Lung (tissue), 12 donors: Measurements from ENCODE around the gene VEPH1. TPM values are rescaled to one million over a fixed set of nuclear protein-coding genes. Genes with fewer than 3 reads are reported as not detected.
A peak's percentile ranks its signal among the peaks of the same experiment; 100 is the strongest.

Source experiments
- ATAC-seq: fragments of 200-7000 bp; cut with Tn5 transposase; one replicate; pipeline ENCODE4 v1.9.1; 2020; ENCODE audit warnings: moderate number of reproducible peaks; ENCODE audit not compliant: insufficient read depth, low FRiP score
- DNase-seq, 3 donors: peaks; one replicate each; pipeline ENCODE4 v3.0.0-alpha.2; 2013 to 2017
- H3K27ac ChIP-seq, 2 donors: one replicate each; pipeline ENCODE4 v1.5.1; 2013; ENCODE audit warnings: mild to moderate bottlenecking in 2 of 2, moderate library complexity in 2 of 2, control low read depth in 1 of 2, inconsistent platforms in 1 of 2, low read depth in 1 of 2, low read length in 1 of 2
- H3K27me3 ChIP-seq, 3 donors: one replicate each; pipeline ENCODE4 v1.5.1; 2013; ENCODE audit warnings: low read length in 2 of 3; ENCODE audit not compliant: control insufficient read depth in 3 of 3, insufficient read depth in 3 of 3
- H3K36me3 ChIP-seq, 4 donors: one replicate each; pipeline ENCODE4 v1.5.1; 2013; ENCODE audit warnings: low read length in 4 of 4, mild to moderate bottlenecking in 1 of 4, moderate library complexity in 1 of 4; ENCODE audit not compliant: control insufficient read depth in 4 of 4, insufficient read depth in 4 of 4
- H3K4me1 ChIP-seq, 5 donors: one replicate each; pipeline ENCODE4 v1.5.1; 2013; ENCODE audit warnings: low read length in 5 of 5, mild to moderate bottlenecking in 2 of 5, moderate library complexity in 1 of 5; ENCODE audit not compliant: control insufficient read depth in 5 of 5, insufficient read depth in 5 of 5
- H3K4me3 ChIP-seq: one replicate; pipeline ENCODE4 v1.5.1; 2013; ENCODE audit warnings: mild to moderate bottlenecking, control low read depth, moderate library complexity
- H3K9ac ChIP-seq, 2 donors: one replicate each; pipeline ENCODE4 v1.5.1; 2013; ENCODE audit warnings: low read length in 2 of 2, control low read depth in 1 of 2; ENCODE audit not compliant: insufficient read depth in 1 of 2
- H3K9me3 ChIP-seq, 4 donors: one replicate each; pipeline ENCODE4 v1.5.1; 2013; ENCODE audit warnings: low read length in 3 of 4, mild to moderate bottlenecking in 1 of 4, moderate library complexity in 1 of 4; ENCODE audit not compliant: control insufficient read depth in 4 of 4, insufficient read depth in 3 of 4
- CTCF ChIP-seq: IDR thresholded peaks from 2 replicates; pipeline ENCODE4 v1.5.1; 2012; ENCODE audit warnings: mild to moderate bottlenecking; ENCODE audit errors: control extremely low read depth, extremely low read depth
- WGBS, 2 donors: extraction: QIAGEN DNeasy Blood & Tissue Kit; methylation state at CpG; one replicate each; pipeline ENCODE4 v1.1.7; 2013; 5-methylcytosine and 5-hydroxymethylcytosine counted together
- polyA plus RNA-seq, 2 donors: library from polyadenylated mRNA; stranded (reverse); fragments of 200-250 nt; gene quantifications; one replicate each; pipeline ENCODE4 v1.2.1, GENCODE V29; 2013
- total RNA-seq, 2 donors: library from RNA; depleted of rRNA in 1 of 2; stranded (reverse); fragments of >200 nt in 1 of 2; gene quantifications; one replicate each; pipeline ENCODE4 v1.2.1, GENCODE V29; 2014 to 2021
- donor health status: control.
- donor health status: control.
- donor health status: Bipolar disorder and iron deficiency.
- donor health status: healthy.
- donor health status: DM: yes; HTN: yes; CAD: no.

Gene VEPH1
- total and polyA plus RNA-seq, 4 donors, result 14.6 to 237 (median 65.5) TPM

- no peak for DNase-seq
- Histone ChIP-seq H3K4me3 (no peak overlapping the region), H3K9ac (no peak overlapping the region), H3K4me1 (no peaks in the 10 kb centered on the region), H3K36me3 (no peaks in the 10 kb centered on the region), H3K27me3 (no peaks in the 10 kb centered on the region), H3K27ac (no peak overlapping the region), H3K9me3 (no peaks in the 10 kb centered on the region)
- ATAC-seq, result no peak
- 88 to 93% methylated on average over 6 of the region's 6 CpGs for WGBS, 2 donors
- no peak for TF ChIP-seq CTCF
These were observed 205.8 kb downstream of the VEPH1 start for GRCh38 chr3:157297328-157297915.

DNA sequence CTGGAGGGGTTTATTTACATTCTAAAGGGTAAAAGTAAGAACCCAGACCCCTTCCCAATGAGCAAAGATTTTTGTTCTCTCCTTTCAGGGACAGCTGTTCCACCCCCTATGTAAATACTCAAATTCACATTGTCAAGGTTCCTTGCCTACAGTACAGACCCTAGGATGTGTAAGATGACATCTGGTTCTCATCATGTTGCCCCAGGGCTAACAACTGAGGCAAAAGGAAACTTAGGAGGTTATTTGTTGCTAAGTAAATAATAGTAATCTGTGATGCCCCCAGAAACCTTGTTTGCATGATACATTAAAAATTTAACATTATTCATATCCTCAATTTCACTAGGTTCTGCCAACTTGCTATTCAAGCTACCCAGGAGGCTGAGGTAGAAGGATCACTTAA, 208.3 kb downstream of the VEPH1 start:
- H3K9me3 ChIP-seq, result no peaks in the 10 kb centered on the region
- H3K4me3 ChIP-seq, result no peak overlapping the region
- ATAC-seq (no peak), DNase-seq (no peak)
- peaks cover 0 to 5% (median 0%) of the 10 kb centered on the region in 5 donors for H3K4me1 ChIP-seq
- no peaks in the 10 kb centered on the region for H3K27me3 ChIP-seq
- no peak overlapping the region for H3K9ac ChIP-seq
- no peak overlapping the region for H3K27ac ChIP-seq
- no peak for TF ChIP-seq CTCF
- no peaks in the 10 kb centered on the region for H3K36me3 ChIP-seq

GRCh38 chr3:157294491-157294890, 208.7 kb downstream of the VEPH1 start:
- Histone ChIP-seq H3K36me3 (no peaks in the 10 kb centered on the region), H3K9me3 (no peaks in the 10 kb centered on the region), H3K9ac (no peak overlapping the region), H3K4me3 (no peak overlapping the region), H3K27me3 (no peaks in the 10 kb centered on the region), H3K4me1 (peaks cover 0 to 6% (median 0%) of the 10 kb centered on the region in 5 donors), H3K27ac (no peak overlapping the region)
- no peak for TF ChIP-seq CTCF
- 19 to 39% methylated on average over 1 of the region's 1 CpG for WGBS, 2 donors
- DNase-seq (no peak), ATAC-seq (no peak)

DNA sequence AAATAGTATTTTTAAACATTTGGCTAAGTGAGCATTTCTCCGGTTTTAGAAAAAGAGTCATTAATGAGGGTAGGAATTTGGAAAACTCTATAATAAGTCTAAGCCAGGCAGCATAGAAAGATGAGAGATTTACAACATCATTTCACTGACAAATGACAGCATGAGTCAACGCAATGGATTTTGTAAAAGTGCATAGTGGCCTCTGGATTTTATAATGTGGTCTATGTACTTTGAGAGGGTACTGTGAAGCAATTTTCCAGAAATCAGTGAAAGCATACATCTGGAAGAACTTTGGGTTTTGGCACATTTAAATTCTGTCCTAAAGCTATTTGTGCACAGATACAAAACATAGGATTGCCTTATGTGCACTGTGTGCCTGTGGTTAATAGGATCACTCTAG, 212.4 kb downstream of the VEPH1 start:
- Histone ChIP-seq H3K27ac (no peak overlapping the region), H3K9me3 (no peaks in the 10 kb centered on the region), H3K27me3 (no peaks in the 10 kb centered on the region), H3K4me3 (no peak overlapping the region), H3K36me3 (peaks cover 0 to 2% (median 0%) of the 10 kb centered on the region in 4 donors), H3K4me1 (peaks cover 0 to 6% (median 0%) of the 10 kb centered on the region in 5 donors), H3K9ac (no peak overlapping the region)
- peak; percentile 39 for ATAC-seq
- TF ChIP-seq CTCF, result no peak
- DNase-seq, result peak in 2 of 3 donors; percentile 18 to 35
- 59 to 90% methylated on average over 2 of the region's 2 CpGs for WGBS, 2 donors
